HG03432 (cell line): ENCODE data around the gene PDE8B.

ENCODE experiments used
- ATAC-seq: cut with Tn5 transposase; IDR thresholded peaks from one replicate; pipeline ENCODE4 v1.9.1; 2021; ENCODE audit warnings: mild to moderate bottlenecking, moderate library complexity; ENCODE audit not compliant: unreplicated experiment

The PDE8B gene

GRCh38 chr5:77210091-77210963 lies at the start of gene PDE8B:
PDE8B (plus strand) TSS chr5:77210680; CDS start chr5:77210926, 246 bp downstream.
- ATAC-seq: no peak

DNA sequence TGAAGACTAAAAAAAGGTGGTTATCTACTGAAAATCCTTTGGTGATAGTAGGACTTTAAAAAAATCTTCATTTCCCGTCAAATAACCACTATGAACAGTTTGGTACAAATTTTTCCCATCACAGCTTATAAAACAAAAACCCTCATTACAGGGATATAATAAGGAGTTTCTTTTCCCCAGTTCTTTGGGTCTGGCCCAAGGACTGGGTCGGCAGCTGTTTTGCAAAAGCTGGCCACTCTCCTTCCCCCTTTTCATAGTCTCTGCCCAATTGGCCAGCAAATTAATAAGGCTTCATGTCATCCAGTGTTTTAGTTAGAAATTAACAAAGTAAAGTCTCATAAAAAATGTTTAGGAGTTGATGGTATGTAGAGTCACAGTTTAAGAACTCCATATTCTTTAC lies 47.0 kb upstream of the PDE8B start:
- ATAC-seq: no peak

DNA sequence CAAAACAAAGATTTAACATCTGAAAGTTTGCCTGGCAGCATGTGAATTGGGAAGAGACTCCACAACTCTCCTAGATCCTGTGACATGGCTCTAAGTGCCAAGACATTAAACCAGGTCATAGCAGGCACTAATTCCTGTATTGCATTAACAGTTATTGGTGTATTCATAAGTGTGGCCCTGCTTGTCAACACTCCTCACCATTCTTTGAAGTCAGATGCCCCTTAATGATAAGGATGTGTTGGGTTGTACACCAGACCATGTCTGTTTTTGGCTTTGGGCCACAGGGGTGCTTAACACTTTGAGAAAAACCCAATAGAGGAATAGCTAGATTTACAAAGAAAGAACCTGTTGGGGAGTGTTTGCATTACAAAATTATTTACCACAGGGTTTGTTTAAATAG lies 43.4 kb upstream of the PDE8B start:
- ATAC-seq: no peak

DNA sequence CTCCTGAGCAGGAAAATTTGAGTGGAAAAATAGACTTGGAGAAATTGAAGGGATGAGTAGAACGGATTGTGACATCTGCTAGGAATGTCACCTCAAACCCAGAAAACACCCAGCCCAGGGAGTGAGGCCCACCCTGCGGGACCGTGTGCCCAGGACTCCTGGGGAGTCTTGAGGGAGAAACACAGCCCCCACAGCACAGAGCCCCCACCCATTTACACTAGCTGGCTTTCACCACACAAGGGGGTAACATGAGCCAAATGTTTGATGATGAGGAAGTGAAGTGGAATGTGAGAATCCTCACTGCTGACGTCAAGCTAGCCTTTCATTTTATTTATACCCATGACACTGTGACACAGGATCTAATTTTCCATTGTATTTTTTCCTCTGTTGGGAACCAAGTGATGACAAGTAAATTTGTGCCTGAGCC lies 42.8 kb upstream of the PDE8B start:
- no peak for ATAC-seq

DNA sequence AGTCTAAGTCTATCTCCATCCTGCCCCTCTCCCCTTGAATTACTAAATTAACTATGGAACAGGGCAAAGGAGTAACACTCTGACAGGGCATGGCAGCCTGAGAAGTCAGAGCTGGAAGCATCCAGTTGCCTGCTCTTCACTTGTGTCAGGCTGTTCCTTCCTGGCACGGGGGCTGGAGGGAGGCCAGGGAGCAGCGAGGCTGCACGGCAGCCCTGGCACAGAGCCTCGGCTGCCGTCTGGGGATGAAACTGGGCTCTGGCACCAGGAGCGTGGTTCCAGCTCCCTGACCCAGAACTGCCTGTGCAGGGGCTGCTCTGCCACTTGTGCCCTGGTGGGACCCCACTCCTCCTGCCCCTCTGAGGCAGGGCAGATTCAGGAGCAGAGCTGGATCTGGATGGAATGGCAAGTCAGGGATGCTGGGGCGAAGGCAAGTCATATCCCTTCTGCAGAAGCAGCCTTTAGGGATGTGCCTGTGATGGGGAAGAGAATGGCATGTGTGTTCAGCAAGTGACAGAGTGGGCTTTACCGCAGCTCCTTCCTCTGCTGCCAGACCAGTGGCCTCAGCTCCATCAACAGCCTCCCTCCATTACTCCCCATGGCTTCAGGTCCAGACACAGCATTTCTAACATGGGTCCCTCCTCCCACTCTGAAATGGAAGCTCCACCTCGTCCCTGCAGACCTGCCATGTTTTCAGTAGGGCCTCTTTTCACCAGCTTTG lies 42.2 kb upstream of the PDE8B start:
- ATAC-seq: no peak

DNA sequence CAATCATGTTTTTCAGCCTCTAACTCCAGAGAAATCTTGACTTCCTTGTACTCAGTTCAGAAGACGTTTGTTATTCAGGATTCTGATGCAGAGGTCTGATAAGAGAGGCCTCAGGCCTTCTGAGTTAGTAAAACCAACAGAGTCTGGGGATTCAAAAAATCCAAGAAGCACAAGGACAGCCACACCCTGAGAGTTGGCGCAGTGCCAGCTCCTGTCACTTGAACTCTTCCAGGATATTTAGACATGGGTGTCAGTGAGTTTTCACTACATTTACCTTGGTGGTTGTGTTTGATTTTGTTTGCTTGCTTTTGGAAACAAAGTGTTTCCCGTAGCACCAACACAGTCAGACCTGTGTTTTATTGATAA lies 41.6 kb upstream of the PDE8B start:
- no peak for ATAC-seq

- ATAC-seq: no peak
Measured at GRCh38 chr5:77170196-77170890, 40.1 kb upstream of the PDE8B start.

DNA sequence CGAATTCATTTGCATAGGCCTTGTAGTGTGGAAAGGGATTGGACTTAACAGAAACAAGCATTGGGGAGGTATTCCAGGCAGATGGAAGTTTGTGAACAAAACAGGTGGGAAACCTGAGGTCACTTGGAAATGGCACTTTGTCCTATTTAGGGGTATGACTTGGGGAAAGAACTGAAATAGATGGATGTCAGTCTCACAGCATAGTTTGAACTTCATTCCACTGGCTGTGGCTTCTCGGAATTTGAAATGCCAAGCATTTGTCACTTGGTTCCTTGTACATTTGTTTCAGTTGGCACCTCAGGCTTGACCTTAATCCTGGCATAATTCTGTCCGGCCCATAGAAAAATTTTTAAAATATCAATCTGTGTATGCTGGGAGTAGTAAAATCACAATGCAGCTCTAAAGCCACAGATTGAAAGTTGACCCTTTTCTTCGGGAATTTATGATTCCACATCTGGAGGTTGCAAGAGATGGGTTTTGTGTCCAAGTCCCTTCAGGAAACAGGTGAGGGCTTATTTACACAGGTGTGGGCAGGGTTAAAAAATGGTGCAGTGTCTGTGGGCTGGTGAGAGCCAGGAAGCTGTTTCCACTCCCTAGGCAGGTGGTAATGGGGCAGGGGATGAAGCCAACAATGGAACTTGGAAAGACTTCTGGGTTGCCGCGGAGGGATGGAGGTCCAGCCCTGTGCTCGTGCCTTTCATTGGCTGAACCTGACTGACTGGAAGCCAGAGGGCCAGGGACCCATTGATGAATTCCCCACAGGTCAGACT lies 39.2 kb upstream of the PDE8B start:
- ATAC-seq: no peak

GRCh38 chr5:77172713-77173328 lies 37.7 kb upstream of the PDE8B start:
- no peak for ATAC-seq

GRCh38 chr5:77174526-77174925 lies 36.0 kb upstream of the PDE8B start:
- no peak for ATAC-seq

DNA sequence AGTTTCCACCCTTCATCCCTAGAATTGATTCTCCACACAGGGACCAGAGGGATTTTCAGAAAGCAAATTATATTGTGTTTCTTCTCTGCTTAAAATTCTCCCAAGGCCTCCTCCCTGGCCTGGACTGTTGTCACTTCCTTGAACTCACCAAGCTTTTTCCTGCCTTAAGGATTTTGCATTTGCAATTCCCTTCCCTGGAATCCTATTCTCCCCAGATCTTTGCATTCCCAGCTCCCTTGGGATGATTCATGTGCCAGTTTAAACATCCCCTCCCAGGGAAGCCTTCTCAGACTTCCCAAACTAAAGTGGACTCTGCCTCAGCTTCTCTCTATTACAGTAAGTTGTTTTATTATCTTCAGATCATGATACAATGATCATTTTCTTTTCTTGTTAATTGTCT lies 35.2 kb upstream of the PDE8B start:
- ATAC-seq: no peak

DNA sequence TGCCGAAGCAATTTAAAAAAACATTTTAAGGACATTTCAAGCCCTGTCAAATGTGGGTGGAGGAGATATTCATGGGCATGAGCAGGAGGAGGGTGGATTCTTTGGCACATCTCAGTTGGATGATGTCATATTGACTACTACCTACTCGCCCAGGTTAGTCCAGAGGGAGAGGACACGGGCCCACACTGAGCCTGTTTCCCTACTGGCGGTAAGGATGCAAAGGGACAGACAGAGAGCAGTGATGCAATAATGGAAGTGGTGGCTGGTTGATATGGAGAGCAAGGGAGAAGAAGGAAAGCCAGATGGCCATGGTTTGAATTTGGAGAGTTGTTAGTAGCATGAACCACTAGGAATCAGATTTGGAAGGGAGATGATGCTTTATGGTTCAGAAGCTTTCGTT lies 34.1 kb upstream of the PDE8B start:
- ATAC-seq: no peak

DNA sequence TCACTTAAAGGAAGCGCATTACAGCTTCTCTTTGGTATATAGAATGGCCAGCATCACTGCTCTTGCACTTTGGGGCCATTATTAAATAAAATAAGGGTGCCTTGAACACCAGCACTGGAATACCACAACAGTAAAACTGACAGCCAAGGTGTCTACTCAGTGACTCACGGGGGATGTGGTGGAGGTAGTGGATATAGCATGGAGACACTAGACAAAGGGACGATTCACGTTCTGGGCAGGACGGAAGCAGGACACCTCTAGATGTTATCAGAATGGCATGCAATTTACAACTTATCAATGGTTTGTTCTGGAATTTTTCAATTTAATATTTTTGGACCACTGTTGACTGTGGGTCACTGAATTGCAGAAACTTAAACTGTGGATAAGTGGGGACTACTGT lies 32.9 kb upstream of the PDE8B start:
- ATAC-seq: no peak

- ATAC-seq: no peak
Measured at GRCh38 chr5:77180167-77181081, 30.1 kb upstream of the PDE8B start.

DNA sequence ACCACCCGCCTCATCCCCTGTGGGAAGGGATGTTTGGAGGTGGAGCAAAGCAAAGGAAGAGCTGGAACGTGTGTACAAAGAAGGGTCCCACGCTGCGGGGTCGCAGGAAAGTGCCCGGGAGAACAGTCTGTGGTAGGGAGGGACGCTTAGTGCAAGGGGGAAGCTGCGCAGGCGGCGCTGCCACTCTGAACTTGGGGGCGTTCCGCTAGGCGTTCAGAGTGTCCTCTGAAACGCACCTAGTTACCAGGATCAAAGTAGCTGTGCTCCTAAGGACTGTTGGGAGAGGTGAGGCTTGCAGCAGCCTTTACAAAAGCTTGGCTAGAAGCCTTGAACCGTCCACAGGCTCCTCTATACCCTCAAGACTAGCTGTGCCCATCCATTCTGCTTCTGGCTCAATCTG lies 29.3 kb upstream of the PDE8B start:
- ATAC-seq: no peak

DNA sequence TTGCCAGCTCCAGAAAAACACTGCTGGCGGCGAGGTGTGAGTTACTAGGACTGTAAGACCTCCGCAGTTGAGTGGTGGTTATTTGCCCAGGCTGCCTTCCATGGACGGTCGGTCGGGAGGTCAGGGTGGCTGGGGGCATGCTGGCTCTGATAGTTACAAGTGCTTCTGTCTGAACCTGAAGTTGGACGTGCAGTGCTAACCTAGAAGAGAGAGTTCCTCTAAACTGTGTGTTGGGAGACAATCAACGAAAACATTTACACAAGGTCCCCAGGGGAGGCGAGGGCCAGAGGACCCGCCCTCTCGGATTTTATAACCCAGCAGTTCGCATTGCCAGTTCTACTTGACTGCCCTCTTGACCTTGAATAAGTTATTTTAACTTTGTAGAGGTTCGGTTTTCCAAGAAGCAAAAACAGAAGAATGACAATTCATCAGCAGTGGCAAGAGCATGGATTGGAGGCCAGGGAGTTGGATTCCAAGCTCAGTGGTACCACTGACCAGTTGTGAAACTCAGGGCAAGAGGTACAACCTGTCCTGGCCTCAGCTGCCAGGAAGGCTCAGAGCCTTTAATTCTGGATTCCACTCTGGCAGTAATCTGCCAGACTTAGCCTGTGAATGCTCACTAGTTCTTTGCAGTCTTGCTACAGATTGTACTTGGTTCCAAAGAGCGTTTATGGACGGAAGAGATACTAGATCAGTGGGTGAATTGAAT lies 28.7 kb upstream of the PDE8B start:
- no peak for ATAC-seq

DNA sequence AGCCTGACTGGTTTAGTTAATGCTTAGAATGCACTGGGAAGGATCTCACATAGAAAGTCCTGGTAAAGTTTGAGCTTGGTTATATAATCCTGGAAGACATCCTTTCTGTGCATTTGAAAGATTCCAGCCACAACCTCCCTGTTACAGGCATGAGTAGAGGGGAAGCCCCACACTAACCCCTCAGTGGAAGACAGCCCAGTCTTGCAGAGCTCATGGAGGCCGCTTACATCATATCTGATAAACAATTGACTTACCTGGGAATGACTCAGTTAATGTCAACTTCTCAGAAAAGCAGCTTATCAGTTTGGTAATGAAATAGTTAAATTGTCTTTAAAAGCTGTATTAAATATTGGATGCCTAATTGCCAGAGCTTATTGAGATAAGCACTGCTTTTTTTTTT lies 28.1 kb upstream of the PDE8B start:
- no peak for ATAC-seq

DNA sequence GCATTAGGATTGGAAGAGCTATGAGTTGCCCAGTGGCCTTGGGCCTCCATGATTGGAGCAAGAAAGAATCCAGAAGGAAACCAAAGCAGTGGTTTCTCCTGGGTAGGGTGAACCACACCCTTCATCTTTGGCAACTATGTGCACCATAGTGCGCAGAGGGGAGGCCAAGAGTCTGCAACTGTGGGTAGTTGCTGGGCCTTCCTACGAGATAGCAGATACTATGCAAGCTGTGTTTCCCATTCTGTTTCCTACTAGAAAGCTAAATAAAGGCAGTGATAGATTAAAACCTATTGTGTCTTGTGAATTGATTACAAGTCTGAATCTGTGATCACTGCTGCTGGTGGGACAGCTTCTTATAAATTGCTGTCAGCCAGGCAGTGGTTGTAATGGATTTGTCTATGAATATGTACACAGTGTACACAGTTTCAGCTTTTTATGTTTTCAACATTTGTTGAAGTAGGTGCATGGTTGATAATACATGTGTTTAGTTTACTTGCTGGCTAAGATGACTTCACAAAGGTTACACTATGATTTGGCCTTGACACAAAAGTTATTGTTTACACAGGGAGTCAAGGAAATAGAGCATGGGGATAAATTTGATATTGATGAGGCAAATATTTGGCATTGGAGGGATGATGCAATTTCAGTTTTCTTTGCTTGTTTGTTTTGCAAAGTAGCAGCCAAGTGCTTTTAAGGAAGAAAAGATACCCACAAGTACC lies 23.7 kb upstream of the PDE8B start:
- no peak for ATAC-seq
